IPS-18a (cell line): Measurements from ENCODE around the gene TSPAN18.

Experiments used
- H3K27ac ChIP-seq: one replicate; pipeline ENCODE4 v1.5.1; 2013; ENCODE audit warnings: low read length
- H3K27me3 ChIP-seq: one replicate; pipeline ENCODE4 v1.6.1; 2013; ENCODE audit warnings: mild to moderate bottlenecking, low read length; ENCODE audit not compliant: control insufficient read depth, insufficient read depth
- H3K36me3 ChIP-seq: one replicate; pipeline ENCODE4 v1.6.1; 2013; ENCODE audit warnings: low read depth, low read length; ENCODE audit not compliant: control insufficient read depth
- H3K4me1 ChIP-seq: one replicate; pipeline ENCODE4 v1.6.1; 2013; ENCODE audit warnings: low read depth, low read length; ENCODE audit not compliant: control insufficient read depth
- H3K4me3 ChIP-seq: one replicate; pipeline ENCODE4 v1.5.1; 2013; ENCODE audit warnings: low read length
- H3K9ac ChIP-seq: one replicate; pipeline ENCODE4 v1.6.1; 2013; ENCODE audit warnings: mild to moderate bottlenecking, low read length, moderate library complexity
- H3K9me3 ChIP-seq: one replicate; pipeline ENCODE4 v1.6.1; 2013; ENCODE audit warnings: low read depth, low read length; ENCODE audit not compliant: control insufficient read depth

TSPAN18 gene

DNA sequence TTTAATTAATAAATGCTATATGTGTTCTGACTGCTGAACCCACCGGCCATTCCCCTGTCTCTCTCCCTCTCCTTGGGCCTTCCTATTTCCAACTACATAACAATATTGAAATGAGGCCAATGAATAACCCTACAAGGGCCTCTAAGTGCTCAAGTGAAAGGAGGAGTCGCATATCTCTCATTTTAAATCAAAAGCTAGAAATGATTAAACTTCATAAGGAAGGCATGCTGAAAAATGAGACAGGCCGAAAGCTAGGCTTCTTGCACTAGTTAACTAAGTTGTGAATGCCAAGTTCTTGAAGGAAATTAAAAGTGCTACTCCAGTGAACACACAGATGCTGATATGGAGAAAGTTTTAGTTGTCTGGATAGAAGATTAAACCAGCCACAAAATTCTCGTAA is 109.2 kb downstream of the TSPAN18 start:
- H3K27me3 ChIP-seq: peaks cover 8% of the 10 kb centered on the region
- peaks cover 48% of the 10 kb centered on the region for H3K4me1 ChIP-seq
- no peaks in the 10 kb centered on the region for H3K36me3 ChIP-seq
- H3K4me3 ChIP-seq: no peak overlapping the region
- H3K9ac ChIP-seq: no peak overlapping the region
- H3K27ac ChIP-seq: no peak overlapping the region
- no peaks in the 10 kb centered on the region for H3K9me3 ChIP-seq

DNA sequence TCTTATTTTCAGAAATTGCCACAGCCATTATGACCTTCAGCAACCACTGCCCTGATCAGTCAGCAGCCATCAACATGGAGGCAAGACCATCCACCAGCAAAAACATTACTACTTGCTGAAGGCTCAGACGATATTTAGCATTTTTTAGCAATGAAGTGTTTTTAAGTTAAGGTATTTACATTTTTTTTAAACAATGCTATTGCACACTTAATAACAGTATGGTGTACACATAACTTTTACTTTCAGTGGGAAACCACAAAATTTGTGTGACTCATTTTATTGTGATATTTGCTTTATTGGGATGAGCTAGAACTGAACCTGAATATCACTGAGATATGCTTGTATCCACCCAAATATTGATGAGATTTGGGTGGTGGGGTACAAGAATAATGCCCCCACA is 110.9 kb downstream of the TSPAN18 start:
- Histone ChIP-seq H3K36me3 (no peaks in the 10 kb centered on the region), H3K4me3 (no peak overlapping the region), H3K27ac (no peak overlapping the region), H3K9ac (no peak overlapping the region), H3K4me1 (peaks cover 55% of the 10 kb centered on the region), H3K27me3 (no peaks in the 10 kb centered on the region), H3K9me3 (no peaks in the 10 kb centered on the region)

DNA sequence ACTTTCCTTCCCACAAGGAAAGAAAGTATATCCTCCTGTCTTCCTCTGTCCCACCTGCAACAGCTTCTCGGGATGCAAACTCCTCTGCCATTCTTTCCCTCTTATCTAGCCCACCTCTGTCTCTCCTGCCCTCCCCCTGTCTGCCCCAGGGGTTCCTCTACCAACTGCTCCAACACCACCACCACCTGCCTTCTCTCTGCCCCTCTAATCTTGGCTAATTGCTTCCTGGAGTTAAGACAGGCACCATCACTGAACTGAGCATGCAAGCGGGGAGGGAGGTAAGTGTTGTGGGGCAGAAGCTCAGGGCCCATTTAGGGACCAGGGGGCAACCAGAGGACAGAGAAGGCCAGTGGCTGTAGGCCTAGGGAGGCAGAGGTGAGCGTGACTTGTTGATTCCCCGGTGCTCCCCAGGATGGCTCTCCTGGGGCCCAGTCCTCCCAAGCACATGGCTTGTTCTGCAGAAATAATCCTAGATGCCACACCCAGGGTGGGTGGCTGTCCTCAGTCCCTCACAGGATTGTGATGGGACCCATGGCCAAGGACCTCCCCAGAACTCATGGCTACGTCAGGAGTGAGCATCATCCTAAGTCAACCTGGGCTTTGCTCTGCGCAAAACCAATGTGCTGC is 112.8 kb downstream of the TSPAN18 start:
- Histone ChIP-seq H3K36me3 (no peaks in the 10 kb centered on the region), H3K4me3 (no peak overlapping the region), H3K9ac (no peak overlapping the region), H3K9me3 (no peaks in the 10 kb centered on the region), H3K4me1 (peaks cover 43% of the 10 kb centered on the region), H3K27ac (no peak overlapping the region), H3K27me3 (no peaks in the 10 kb centered on the region)

DNA sequence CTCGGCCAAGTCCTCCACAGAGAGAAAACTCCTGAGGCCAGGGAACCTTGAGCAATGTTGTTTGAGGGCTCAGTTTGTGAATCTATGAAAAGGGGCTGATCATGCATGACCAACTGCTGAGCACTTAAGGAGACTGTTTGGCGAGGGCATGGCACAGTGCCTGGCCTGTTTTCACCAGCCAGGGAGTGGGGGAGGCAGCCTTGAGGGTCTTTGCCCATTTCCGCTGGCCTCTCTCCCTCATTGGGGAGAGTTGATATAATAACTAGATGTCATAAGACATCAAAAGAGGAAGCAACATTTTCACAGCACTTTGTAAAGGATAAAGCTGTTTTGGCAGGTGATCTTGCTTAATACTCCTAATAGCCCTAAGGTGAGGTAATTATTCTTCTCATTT is 113.3 kb downstream of the TSPAN18 start:
- Histone ChIP-seq H3K4me1 (peaks cover 38% of the 10 kb centered on the region), H3K9ac (no peak overlapping the region), H3K9me3 (no peaks in the 10 kb centered on the region), H3K27ac (no peak overlapping the region), H3K4me3 (no peak overlapping the region), H3K36me3 (no peaks in the 10 kb centered on the region), H3K27me3 (no peaks in the 10 kb centered on the region)

DNA sequence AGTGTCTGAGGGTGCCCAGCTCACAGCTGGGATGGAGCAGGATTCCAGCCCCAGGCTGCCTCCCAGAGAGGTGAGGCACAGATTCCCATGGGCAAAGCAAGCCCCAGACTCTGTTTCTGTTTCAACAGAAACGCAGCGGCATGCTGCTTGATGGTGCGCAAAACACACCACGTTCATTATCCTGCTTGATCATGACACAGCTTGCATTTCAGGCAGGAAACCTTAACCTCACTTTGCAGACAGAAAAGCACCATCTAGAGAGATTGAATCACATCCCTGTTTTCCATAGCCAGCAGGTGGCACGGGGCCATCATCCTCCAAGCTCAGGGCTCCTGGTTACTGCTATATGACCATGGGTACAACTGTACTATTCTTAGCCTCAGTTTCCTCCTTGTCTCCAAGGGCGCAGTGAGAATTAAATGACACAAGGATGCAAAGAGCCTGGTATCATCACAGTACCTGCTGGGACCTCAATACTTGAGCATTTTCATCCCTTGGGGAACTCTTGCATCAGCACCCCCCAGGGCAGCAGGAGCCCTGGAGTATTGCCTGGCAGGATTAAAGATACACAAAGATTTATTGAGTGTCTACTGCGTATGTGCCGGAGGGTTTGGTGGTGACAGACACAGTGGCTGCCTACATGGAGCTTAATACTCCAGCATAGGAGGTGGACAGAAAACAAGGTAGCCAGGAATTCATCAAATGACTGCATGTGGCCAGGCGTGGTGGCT is 113.9 kb downstream of the TSPAN18 start:
- Histone ChIP-seq H3K4me1 (peaks cover 32% of the 10 kb centered on the region), H3K27me3 (no peaks in the 10 kb centered on the region), H3K9me3 (no peaks in the 10 kb centered on the region), H3K4me3 (no peak overlapping the region), H3K27ac (no peak overlapping the region), H3K9ac (no peak overlapping the region), H3K36me3 (no peaks in the 10 kb centered on the region)

DNA sequence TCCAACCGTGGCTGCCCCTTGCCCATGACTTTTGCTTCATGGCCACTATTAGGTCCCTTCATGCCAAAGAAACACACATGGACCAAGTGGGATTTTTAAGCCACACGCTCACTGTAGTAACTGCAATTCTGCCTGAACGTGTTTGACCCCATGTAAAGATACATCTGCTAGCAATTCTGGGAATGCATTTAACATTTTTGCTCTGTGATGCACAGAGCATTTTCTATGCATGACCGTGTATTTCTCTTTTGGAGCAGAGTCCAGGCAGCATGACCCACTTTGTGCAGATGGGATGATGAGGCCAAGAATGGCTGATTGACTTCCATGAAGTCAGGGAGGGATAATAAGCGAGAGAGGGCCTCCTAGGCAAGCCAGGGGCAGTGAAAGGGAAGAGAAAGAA is 115.5 kb downstream of the TSPAN18 start:
- H3K4me3 ChIP-seq: no peak overlapping the region
- no peaks in the 10 kb centered on the region for H3K27me3 ChIP-seq
- H3K9me3 ChIP-seq: no peaks in the 10 kb centered on the region
- H3K4me1 ChIP-seq: peaks cover 31% of the 10 kb centered on the region
- no peak overlapping the region for H3K27ac ChIP-seq
- H3K36me3 ChIP-seq: no peaks in the 10 kb centered on the region
- no peak overlapping the region for H3K9ac ChIP-seq

DNA sequence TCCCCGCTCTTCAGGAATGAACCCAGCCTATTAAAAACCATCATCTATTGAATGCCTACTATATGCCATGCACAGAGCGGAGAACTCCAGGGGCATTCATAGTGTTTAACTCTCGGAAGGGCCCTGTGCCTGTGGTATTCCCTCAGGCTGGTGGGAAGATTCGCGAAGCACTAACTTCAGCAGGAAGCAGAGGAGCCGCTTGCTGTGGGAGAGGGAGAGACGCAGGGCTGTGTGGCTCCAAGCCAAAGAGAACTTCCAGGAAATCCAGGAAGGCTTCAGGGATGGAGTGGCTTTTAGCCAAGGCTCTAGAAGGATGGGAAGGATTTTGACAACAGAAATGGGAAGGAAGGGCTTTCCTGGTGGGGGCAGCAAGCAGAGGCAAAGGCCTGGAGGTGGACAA is 120.1 kb downstream of the TSPAN18 start:
- Histone ChIP-seq H3K27ac (no peak overlapping the region), H3K36me3 (no peaks in the 10 kb centered on the region)

DNA sequence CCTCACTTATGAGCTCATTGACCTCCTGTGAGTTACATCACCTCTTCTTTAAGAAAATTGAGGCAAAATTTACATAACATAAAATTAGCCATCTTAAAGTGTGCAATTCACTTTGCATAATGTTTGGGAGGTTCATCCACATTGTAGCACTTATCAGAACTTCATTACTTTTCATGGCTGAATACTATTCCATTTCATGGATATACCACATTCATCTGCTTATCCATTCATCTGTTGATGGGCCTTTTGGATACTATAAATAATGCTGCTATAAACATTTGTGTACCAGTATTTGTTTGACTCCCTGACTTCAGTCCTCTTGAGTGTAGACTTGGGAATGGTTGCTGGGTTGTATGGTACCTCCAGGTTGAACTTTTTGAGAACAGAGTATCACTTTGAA is 120.6 kb downstream of the TSPAN18 start:
- H3K9ac ChIP-seq: no peak overlapping the region
- H3K36me3 ChIP-seq: no peaks in the 10 kb centered on the region
- H3K4me3 ChIP-seq: no peak overlapping the region
- peaks cover 24% of the 10 kb centered on the region for H3K4me1 ChIP-seq
- no peak overlapping the region for H3K27ac ChIP-seq
- no peaks in the 10 kb centered on the region for H3K27me3 ChIP-seq
- peaks cover 3% of the 10 kb centered on the region for H3K9me3 ChIP-seq

More for the DNA sequence above, 120.1 kb downstream of the TSPAN18 start:
- H3K9ac ChIP-seq: no peak overlapping the region
- no peak overlapping the region for H3K4me3 ChIP-seq
- peaks cover 26% of the 10 kb centered on the region for H3K4me1 ChIP-seq
- H3K9me3 ChIP-seq: peaks cover 3% of the 10 kb centered on the region
- no peaks in the 10 kb centered on the region for H3K27me3 ChIP-seq

DNA sequence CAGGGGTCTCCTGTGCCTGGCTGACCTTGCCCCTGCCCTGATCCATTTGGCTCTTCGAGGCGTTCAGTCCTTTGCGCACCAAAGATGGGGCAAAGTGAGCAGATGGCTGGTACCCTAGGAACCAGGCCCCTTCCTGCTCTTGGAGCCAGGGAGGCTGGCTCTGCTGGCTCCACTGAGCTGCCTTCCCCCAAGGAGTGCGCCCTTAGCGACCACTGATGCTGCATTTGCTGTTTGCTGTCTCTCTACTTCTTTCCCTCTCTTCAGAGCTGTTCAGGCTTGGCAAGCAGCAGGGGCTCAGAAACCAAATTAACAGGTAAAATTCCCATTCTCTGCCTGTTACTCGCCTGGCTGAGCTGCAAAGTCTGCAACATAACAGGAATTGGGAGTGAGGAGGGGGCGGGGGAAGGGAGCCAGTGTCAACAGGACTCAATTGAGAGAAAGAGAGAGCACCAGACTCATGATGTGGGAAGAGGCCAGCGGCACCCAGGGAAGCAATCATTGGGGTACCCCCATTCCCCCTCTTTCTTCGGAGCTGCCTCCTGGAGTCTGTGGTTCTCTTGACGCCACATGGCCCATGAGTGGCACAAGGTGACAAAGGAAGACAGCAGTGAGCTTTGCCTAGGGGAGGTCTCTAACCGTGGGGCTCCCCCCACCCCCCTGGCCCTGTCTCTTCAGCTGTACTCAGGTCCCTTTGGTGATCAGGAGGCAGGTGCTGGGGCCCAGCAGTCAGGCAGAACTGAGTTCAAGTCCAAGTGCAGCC is 121.6 kb downstream of the TSPAN18 start:
- Histone ChIP-seq H3K9ac (no peak overlapping the region), H3K4me3 (no peak overlapping the region), H3K36me3 (no peaks in the 10 kb centered on the region), H3K9me3 (peaks cover 3% of the 10 kb centered on the region), H3K27me3 (no peaks in the 10 kb centered on the region), H3K4me1 (peaks cover 17% of the 10 kb centered on the region), H3K27ac (no peak overlapping the region)

DNA sequence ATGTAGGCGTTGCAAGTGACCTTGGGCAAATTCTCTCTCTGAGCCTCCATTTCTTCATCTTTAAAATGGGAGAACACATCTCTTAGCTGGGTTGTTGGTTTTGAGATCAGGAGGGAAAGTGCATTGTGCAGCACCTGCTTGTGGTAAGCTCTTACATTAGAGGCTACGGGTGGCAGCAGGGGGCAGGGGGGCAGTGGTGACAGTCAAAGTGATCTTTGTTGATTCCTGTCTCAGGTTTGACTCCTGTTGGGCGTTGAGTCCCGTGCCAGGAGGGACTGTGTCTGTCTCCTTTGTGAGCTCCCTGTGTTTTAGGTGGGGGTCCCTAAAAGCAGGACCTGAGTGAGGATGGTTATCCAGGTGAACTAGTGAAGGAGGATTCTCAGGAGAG is 122.2 kb downstream of the TSPAN18 start:
- Histone ChIP-seq H3K4me1 (peaks cover 17% of the 10 kb centered on the region), H3K36me3 (no peaks in the 10 kb centered on the region), H3K9me3 (peaks cover 3% of the 10 kb centered on the region)

DNA sequence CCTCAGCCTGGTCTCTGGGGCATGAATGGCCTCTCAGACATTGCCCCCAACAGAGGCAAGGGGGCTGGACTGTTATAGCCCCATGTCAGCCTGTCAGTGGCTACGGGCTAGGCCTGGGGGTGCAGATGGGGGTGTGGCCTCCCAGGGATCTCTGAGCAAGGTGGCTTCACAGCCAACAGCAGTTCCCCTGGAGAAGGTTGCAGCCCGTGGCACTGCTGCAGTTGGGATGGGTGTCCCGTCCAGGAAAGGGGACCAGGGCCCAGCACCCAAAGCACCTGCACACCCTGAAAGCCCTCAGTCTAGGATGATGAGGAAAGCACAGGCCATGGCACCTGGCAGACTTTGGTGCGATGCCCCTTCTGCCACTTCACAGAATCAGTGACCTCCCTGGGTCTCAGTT is 122.7 kb downstream of the TSPAN18 start:
- H3K36me3 ChIP-seq: no peaks in the 10 kb centered on the region
- no peak overlapping the region for H3K9ac ChIP-seq
- no peaks in the 10 kb centered on the region for H3K27me3 ChIP-seq
- peaks cover 3% of the 10 kb centered on the region for H3K9me3 ChIP-seq
- no peak overlapping the region for H3K27ac ChIP-seq
- H3K4me1 ChIP-seq: peaks cover 17% of the 10 kb centered on the region
- H3K4me3 ChIP-seq: no peak overlapping the region

More for the DNA sequence above, 122.2 kb downstream of the TSPAN18 start:
- no peak overlapping the region for H3K27ac ChIP-seq
- no peak overlapping the region for H3K4me3 ChIP-seq
- no peak overlapping the region for H3K9ac ChIP-seq
- no peaks in the 10 kb centered on the region for H3K27me3 ChIP-seq
